HG03521 (cell line): Measurements from ENCODE around the gene BHLHE23.
"Not testable (repeated sequence)": the region's sequence is repeated elsewhere in the genome, so short reads cannot be mapped to it uniquely, and the experiment has no call there.

Experiments
- ATAC-seq: cut with Tn5 transposase; IDR thresholded peaks from one replicate; pipeline ENCODE4 v1.9.1; 2021; ENCODE audit warnings: mild to moderate bottlenecking, moderate library complexity; ENCODE audit not compliant: unreplicated experiment

The BHLHE23 gene

GRCh38 chr20:63043348-63044203, 36.8 kb upstream of the BHLHE23 start:
- no peak for ATAC-seq

DNA sequence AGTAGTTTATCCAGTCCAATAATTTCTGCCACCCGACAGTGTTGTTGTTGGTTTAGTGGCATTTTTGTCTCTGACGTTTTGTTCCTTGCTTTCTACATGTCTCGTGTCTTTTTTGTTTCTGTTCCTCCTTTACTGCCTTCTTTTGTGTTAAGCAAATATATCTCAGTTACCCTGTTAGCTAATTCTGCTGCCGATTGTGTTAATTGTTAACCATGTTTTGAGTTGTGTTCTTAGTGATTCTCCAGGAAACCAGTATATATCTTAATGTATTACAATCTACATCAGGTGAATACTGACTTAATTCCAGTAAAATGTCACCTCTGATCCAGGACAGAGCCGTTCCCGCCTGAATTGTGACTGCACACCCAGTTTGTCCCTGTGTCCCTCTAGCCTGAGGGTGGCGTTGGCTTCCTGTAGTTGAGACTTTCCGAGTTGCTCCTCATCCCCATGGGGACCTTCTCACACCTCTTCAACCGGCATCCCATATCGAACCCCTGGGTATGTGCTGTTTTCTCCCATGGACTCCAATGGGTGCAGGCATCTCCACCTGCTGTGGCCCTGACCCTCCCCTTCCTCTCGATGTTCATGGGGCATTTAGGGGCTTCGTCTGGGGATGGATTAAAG, 35.8 kb upstream of the BHLHE23 start:
- ATAC-seq: no peak

- no peak for ATAC-seq
These were observed 35.0 kb upstream of the BHLHE23 start for GRCh38 chr20:63041776-63042175.

- ATAC-seq: no peak
These were observed 31.0 kb upstream of the BHLHE23 start for GRCh38 chr20:63037669-63038268.

DNA sequence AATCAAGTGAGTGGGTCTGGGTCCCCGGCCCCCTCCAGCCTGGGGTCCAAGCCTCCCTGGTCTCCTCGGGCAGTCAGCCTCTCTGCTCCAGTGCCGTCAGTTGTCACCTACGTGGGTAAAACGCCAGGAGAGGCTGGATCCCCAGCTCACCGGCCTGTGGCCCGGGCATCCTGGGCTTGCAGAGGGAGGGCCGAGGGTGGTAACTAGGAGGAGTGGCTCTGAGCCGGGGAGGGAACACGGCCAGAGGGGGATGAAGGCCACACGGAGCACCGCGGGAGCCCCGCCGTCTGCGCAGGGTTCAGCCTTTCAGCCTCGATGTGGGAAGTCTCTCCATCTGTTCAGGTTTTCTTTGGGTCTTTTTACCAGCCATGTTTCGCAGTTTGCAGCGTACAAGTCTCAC, 29.5 kb upstream of the BHLHE23 start:
- ATAC-seq: no peak

GRCh38 chr20:63035603-63036185, 28.9 kb upstream of the BHLHE23 start:
- no peak for ATAC-seq

DNA sequence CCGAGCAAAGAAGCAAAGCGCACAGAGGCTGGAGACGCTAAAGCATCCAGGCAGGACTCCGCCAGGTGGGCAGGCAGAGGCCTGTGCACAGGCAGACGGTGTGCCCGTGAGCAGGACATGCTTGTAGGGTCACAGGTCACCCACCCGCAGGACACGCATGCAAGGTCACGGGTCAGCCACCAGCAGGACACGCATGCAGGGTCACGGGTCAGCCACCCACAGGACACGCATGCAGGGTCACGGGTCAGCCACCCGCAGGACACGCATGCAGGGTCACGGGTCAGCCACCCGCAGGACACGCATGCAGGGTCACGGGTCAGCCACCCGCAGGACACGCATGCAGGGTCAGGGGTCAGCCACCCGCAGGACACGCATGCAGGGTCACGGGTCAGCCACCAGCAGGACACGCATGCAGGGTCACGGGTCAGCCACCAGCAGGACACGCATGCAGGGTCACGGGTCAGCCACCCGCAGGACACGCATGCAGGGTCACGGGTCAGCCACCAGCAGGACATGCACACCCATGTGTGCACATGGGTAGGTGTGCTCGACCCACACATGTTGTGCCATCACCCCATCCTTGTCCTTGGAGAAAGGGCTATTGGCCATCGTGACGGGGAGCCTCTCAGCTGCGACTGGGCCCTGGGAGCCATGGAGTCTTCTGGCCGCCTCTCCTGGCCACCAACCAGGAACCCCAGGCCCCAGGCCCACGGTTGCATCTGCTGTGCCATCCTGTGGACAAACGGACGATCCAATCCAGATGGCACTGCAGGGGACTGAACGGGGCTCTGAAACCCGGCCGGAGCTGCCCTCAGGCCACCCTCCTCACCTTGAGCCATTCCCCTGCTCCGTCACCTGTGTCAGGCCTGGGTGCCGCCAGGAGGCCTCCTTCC, 28.2 kb upstream of the BHLHE23 start:
- not testable (repeated sequence) for ATAC-seq

DNA sequence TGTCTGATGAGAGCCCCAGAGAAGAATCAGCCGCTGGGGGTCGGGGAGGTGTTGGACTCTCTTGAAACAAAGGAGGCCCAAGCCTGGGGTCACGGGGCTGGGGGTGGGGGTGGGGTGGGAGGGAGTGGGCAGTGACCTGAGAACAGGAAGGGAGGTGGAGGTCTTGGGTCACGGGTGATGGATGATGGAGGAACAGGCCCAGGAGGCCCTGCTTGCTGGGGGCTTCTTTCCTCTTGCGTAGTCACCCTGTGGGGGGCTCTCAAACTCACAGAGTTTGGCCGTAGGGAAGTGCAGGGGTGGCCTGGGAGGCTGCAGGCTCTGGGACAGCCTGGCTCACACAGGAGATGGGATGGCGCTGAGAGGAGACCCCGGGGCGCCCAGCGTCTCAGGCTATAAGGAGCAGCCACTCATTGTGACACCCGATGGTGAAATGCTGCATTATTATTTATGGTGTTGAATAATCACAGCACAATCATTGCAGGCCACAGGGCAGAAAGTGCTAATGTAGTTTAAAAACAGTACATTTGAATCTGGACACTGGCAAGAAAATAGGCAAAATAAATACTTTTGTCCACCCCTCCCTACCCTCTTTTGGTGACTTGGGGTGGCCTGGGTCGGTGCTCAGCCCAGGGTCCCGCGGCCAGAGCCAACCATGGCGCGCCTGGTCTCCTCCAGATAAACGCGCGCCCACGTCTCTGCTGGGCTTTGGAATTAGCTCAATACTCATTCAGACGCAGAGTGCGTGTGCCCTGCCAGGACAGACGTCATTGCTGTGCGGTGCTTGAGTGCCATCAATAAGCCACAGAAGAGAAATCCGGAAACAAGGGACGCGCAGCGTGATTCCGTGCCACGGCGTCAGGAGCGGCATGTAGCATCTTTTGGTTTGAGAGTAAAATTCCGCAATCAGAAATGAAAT, 27.3 kb upstream of the BHLHE23 start:
- no peak for ATAC-seq

DNA sequence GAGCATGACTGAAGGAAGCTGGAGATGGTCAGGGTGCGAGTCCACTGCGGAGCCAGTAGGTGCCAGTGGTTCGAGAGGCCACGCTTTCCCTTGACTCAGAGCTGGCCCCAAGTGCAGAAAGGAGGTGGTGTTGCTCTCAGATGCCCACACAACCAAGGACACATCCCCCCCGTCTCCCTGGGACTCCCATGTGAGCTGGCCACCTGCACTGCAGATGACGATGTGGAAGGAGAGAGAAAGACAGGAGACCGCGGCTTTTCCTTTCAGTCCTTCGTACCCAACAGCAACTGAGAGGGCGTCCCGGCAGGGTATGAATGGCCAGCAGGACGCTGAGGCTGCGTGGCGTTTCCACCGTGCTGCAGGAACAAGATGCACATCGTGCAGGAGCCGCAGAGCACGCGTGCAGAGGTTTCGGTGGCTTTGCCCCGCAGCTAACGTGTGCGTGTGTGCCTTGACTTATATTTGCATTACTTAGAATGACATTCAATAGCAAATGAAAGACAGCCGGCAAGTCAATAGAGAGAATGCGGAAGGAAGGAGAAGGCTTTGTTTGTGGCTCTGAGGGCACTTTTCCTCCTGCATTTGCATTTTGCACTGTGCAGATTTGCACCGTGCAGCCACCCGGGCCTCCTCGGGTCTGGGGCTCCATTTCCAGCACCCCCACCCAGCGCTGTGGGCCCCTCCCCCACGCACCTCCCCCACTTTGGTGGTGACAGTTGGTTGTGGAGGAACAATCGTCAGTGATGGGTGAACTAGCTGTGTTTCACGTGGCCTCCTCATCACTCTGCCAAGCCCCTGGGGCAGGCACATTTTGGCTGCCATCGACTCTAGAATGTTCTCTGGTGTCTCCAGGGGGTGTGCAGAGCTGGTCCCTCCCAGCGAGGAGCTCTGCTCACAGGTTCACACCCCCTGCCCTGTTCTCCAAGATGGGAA, 26.4 kb upstream of the BHLHE23 start:
- no peak for ATAC-seq

- ATAC-seq: no peak
These were observed 25.4 kb upstream of the BHLHE23 start for GRCh38 chr20:63032026-63032800.

DNA sequence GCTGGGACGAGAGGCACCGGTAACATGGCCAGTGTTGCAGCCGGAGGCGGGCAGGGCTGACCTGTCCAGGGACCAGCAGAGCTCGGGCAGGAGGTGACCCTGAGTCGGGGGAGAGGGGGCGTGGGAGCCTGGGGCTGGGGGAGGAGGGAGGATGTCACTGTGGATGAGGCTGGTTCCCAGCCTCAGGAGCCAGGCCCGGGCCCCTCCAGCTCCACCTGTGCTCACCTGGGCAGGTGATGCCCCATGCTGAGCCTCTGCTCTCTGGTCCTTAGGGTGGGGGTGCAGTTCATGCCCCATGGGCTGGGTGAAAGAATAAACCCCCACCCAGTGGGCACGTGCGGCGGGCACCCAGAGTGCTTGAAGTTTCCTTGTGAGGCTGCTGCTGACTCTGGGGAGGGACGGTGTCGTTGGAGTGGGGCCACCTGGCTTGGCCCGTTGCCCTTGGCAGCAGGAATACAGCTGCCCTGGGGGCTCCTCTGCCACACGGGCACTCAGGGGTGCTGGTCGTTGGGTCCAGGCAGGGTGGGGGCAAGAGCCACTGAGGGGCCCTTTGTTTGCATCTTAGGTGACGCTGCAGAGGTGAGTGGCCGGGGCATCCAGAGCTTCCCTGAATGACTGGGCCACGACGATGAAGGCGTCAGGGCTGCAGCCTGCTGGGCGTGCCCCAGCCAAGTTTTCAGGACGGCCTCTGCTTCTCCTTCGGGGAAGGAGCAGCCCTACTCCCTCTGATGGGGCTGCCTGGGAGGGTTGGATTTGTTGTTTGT, 24.7 kb upstream of the BHLHE23 start:
- no peak for ATAC-seq

DNA sequence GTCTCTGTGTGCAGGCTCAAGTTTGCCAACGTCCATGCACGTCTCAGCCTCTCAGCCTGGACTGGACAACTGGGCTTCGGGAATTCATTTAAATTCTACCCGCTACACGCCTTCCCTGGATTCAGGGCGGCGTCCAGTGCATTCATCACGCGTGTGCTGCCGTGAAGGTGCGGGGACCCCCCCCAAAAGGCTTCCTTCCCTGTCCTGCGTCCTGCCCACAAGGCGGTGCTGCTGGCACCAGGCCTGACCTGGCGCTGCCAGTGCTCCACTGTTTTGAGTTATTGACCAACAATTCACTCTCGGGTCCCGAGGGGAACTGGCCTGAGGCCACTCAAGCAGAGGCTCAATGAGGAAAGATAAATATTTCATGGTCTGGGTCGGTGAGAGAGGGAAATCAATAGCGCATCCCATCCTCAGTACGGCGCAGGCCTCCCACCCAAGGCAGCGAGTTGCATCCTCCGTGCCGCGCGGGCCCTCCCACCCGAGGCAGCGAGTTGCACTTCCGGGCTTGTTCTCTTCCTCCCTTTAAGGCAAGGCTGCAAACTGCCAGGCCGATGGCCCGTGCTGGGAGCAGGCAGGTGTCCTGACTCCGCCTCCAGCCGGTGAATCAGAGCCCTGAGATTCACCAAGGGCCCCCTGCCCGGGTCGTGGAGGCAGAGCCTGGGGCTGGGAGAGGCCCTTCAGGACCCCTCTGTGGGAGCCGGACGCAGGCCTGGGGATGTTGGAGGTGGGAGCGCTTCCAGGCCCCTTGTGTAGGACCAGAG, 22.8 kb upstream of the BHLHE23 start:
- no peak for ATAC-seq

GRCh38 chr20:63028461-63028921, 21.7 kb upstream of the BHLHE23 start:
- ATAC-seq: no peak

GRCh38 chr20:63027922-63028389, 21.2 kb upstream of the BHLHE23 start:
- ATAC-seq: no peak

DNA sequence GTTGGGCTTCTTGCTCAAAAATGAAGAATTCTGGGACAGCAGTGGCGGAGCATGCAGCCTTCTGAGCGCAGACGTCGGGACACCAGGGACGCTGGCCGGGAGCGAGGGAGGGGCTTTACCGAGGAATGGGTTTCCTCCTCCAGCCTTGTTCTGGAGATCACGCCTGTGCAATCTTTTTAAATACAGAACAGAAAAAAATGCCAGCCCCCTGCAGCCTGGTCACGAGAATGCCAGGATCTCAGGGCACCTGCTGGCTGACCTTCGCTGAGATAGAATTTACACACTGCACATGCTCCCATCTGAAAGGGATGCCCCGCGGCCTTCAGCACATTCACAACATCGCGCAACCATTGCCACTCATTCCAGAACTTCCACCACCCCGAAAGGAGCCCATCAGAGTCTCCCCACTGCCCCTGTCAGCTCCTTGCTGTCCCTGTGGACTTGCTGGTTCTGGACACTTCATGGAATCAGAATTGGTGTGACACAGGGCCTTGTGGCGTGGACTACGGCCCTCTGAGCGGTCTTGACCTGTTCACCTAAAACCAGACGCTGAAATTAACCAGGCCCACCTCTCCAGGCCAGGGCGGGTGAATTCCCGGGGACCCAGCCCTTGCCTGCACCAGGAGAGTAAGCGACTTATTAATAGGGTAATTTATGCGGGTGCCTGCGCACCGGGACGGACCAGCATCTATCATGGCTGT, 20.6 kb upstream of the BHLHE23 start:
- ATAC-seq: no peak
